ENCODE data around the gene NOLC1.
"Not testable (repeated sequence)": the region's sequence is repeated elsewhere in the genome, so short reads cannot be mapped to it uniquely, and the experiment has no call there.

Gene NOLC1

GRCh38 chr10:102159051-102159597 lies 6.9 kb downstream of the NOLC1 start:
- no peak for DNase-seq

DNA sequence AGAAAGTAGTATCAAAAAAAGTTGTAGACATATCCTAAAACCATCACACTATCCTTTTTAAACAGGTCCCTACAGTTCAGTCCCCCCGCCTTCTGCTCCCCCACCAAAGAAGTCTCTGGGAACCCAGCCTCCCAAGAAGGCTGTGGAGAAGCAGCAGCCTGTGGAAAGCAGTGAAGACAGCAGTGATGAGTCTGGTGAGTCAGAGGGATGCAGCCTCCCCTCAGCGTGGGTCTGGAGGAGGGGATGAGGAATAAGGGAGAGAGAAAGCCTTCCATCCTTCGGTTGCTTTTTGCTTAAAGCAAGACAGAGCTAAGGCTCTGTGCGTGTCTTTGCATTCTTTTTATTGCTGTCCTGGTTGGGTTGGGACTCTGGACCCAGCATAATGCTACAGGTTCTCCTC lies 7.6 kb downstream of the NOLC1 start:
- DNase-seq, result no peak

GRCh38 chr10:102163342-102163989 lies 11.3 kb downstream of the NOLC1 start:
- no peak for DNase-seq

DNA sequence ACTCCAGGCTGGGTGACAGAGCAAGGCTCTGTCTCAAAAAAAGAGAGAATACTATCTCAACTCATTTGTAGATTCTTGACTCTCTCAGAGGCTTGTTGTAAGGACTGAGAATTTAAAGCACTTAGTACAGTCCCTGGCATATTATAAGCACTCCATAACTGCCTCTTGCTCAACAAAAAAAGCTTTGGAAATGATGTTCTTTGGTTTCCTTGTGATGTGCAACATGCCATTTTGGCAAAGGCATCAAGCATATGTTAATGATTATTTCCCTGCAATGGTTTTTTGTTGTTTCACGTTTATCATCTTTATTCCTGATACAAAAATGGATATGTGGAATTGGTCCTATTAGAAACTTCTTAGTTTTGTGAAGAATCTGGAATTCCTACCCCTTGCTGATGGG lies 15.7 kb downstream of the NOLC1 start:
- no peak for DNase-seq

GRCh38 chr10:102170602-102171001 lies 18.4 kb downstream of the NOLC1 start:
- DNase-seq, result no peak

GRCh38 chr10:102172288-102172687 lies 20.1 kb downstream of the NOLC1 start:
- no peak for DNase-seq

- no peak for DNase-seq
Measured at GRCh38 chr10:102175415-102175814, 23.2 kb downstream of the NOLC1 start.

DNA sequence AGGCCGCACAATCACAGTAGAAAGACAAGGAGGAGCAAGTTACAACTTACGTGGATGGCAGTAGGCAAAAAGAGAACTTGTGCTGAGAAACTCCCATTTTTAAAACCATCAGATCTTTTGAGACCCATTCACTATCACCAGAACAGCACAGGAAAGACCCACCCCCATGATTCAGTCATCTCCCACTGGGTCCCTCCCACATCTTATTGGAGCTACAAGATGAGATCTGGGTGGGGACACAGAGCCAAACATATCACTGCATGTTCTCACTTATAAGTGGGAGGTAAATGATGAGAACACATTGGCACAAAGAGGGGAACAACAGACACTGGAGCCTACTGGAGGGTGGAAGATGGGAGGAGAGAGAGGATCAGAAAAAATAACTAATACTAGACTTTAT lies 32.4 kb downstream of the NOLC1 start:
- DNase-seq, result no peak

DNA sequence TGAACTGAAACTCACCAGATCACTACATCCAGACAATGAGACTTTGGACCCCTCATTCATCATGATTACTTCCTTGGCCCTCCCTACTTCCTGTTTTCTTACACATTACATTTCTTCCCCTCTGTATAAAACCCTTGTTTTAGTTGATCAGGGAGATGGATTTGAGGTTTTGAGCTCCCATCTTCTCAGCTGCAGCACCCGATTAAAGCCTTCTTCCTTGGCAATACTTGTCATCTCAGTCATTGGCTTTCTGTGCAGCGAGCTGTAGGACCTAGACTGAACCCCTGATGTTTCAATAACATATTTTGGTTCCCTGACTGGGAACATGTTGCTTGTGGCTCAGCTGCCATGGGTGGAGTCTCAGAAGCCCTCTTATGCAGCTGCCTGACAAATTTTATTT lies 33.1 kb downstream of the NOLC1 start:
- no peak for DNase-seq

- no peak for DNase-seq
Measured at GRCh38 chr10:102185811-102186527, 33.8 kb downstream of the NOLC1 start.

- DNase-seq, result no peak
Measured at GRCh38 chr10:102188298-102188940, 36.2 kb downstream of the NOLC1 start.

GRCh38 chr10:102188941-102189898 lies 37.0 kb downstream of the NOLC1 start:
- not testable (repeated sequence) for DNase-seq

DNA sequence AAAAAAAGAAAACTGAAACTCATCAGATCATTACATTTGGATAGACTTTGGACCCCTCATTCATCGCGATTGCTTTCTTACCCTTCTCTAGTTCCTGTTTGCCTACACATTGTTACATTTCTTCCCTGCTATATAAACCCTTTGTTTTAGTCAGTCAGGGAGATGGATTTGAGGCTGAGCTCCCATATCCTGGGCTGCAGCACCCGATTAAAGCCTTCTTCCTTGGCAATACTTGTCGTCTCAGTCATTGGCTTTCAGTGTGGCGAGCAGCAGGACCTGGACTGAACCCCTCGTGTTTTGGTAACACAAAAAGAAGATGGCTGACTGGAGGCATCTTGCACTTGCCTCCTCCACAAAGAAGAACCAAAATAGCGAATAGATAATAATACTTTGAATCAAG lies 39.8 kb downstream of the NOLC1 start:
- no peak for DNase-seq

- DNase-seq, result no peak
Measured at GRCh38 chr10:102195296-102195870, 43.2 kb downstream of the NOLC1 start.

DNA sequence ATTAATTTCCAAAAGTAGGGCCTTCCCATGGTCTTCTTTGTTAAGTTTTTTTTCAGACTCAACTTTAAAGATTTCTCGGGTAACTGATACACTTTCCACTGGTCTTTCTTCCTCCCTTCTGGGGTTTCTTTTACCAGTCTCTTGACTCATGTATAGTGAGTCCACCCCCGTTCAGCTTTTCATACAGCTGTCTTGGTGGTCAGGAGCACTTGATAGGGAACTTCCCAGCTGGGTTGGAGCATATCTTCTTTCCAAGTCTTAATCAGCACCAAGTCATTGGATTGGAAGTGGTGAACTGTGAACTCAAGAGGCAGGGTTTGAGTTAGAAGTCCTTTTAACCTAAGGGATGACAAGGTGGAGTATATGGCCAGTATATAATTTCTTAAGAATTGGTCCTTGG lies 44.7 kb downstream of the NOLC1 start:
- DNase-seq, result no peak

- DNase-seq, result no peak
Measured at GRCh38 chr10:102198027-102198426, 45.8 kb downstream of the NOLC1 start.

DNA sequence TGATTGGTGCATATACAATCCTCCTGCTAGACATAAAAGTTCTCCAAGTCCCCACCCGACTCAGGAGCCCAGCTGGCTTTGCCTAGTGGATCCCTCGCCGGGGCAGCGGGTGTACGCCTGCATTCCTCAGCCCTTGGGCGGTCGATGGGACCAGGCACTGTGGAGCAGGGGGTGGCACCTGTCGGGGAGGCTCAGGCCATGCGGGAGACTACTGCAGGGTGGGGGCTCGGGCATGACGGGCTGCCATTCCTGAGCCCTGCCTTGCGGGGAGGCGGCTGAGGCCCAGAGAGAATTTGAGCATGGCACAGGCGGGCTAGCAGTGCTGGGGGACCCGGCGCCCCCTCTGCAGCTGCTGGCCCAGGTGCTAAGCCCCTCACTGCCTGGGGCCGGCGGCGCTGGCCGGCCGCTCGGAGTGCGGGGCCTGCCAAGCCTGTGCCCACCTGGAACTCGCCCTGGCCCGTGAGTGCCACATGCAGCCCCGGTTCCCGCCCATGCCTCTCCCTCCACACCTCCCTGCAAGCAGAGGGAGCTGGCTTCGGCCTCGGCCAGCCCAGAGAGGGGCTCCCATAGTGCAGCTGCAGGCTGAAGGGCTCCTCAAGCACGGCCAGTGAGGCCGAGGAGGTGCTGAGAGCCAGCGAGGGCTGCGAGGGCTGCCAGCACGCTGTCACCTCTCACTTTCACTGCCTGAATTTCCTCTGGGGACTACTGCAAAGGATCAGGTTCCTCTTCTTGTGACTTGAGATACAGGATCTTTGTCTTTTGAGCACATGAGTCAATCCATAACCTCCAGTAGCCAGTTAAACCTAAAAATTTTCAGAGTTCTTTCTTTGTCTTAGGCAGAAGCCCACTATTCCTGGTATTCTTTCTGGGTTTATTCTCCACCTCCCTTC lies 48.8 kb downstream of the NOLC1 start:
- DNase-seq, result no peak

DNA sequence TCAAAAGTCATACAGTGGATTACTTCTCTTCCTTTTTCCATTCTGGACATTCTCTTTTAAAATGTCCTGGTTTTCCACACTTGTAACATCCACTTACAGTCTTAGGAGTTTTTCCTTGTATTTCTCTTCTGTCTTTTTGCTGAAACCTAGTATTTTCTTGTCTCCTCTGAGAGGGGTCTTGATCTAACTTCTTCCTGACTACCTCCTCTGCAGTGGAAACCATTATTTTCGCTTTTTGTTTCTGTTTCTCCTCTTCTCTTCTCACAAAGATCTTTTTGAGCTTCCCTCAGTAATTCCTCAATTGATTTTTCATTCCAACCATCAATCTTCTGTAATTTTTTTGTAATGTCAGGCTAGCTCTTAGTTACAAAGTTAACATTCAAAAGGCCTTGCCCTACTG lies 50.2 kb downstream of the NOLC1 start:
- DNase-seq, result no peak

DNA sequence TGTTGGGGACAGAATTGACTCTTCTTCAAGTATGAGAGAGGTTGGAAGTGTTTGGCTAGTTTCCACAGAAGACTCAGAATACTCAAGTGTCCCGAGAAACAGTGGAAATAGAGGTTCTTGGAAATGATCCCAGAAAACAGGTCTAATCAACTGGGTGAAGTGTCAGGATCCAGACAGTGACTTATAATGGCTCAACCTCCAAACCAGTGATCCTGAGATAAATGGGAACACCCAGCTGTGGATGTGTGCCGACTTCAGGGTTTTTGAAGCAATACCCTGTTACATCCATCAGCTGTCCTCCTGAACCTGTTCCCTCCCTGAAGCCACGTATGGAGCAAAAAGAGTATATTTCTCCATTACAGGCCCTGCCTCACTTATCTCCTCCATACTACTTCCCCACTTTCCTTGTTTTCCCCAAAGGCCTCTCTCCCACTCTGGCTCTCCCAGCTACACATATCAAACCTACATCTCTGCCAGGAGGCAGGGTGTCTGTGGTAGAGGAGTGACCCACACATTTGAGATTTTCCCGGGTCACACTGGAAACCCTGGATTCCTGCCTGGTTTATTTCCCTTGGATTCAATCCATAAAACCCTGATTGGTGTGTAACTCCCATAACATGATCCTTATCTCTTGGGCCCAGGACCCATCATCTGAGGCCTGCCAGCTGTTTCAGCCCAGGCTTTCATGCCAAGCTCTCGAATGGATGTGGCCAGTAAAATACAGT lies 56.3 kb downstream of the NOLC1 start:
- no peak for DNase-seq

DNA sequence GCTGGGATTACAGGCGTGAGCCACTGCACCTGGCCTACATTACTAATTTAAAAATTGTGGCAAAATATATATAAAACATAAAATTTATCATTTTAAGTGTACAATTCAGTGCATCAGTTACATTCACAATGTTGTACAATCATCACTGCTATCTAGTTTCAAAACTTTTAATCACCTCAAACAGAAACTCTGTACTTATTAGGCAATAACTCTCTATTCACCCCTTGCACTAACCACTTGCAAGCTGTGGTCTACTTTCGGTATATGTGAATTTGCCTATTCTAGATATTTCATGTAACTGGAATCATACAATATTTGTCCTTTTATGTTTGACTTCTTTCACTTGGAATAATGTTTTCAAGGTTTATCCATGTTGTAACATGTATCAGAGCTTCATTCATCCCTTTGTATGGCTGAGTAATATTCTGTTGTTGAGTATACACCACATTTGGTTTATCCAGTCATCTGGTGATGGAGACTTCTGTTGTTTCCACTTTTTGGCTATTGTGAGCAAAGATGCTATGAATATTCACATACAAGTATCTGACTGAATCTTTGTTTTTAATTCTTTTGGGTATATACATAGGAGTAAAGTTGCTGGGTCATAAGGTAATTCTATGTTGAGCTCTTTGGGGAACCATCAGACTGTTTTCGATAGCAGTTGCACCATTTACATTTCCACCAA lies 59.6 kb downstream of the NOLC1 start:
- DNase-seq, result no peak

All from bone marrow (tissue), 2 donors.